IPS-NIHi11 (cell line): Measurements from ENCODE around the gene RGL1.

ENCODE experiments used
- DNase-seq: peaks from one replicate; pipeline ENCODE4 v3.0.0; 2012; ENCODE audit warnings: mixed read lengths, low spot score

The RGL1 gene

GRCh38 chr1:183821889-183822611, 17.1 kb downstream of the RGL1 start:
- DNase-seq = no peak

- DNase-seq = no peak
These were observed 19.4 kb downstream of the RGL1 start for GRCh38 chr1:183824291-183824690.

DNA sequence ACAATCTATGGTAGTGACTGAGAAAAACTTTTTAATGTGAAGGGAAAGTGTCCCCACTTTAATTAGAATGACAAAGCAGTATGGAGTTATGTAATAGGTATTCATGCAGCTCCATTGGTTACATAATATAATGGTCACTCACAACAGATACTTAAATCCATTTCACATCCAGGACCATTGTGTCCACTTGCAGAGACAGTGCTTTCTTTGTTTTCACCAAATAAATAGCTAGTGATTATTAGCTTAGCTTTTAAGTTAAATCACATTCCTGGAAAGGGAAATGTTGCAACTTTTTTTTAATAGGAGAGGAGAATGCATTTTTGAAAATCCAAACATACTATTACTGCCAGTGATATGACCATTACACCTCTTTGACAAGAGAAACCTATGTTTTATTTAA, 22.9 kb downstream of the RGL1 start:
- DNase-seq = no peak

DNA sequence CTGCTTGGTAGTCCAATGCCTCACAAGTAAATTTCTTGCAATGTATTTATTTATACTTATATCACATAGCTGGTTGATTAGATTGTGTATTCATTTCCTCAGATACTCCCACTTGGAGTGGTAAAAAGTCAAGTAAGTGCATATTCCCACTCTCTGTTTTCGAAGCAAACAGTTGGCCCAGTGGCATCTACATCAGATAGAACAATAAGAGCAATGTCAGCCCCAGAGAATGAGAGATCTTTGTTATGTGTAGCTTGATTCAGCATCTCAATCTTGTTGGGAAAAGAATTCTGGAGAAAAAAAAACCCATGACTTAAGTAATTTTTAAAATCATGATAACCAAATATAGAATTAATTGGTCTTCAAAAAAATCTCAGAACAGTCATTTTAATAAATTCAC, 25.5 kb downstream of the RGL1 start:
- DNase-seq = no peak

DNA sequence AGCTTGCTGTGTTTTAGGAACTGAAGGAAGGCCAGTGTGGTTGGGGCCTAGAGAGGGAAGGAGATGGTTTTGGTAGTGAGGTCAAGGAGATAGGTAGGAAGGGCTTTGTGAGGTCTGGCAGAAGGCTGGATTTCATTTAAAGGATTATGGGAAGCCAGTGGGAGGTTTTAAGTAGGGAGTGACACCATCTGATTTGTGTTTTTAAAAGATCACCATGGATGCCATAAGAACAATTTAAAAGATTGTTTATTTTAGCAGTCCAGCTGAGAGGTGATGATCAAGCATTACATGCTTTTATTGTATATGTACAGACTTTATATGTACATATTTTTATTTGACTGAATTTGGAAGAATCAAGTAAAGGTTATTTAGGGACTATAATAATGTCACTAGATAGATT, 26.4 kb downstream of the RGL1 start:
- DNase-seq = no peak

DNA sequence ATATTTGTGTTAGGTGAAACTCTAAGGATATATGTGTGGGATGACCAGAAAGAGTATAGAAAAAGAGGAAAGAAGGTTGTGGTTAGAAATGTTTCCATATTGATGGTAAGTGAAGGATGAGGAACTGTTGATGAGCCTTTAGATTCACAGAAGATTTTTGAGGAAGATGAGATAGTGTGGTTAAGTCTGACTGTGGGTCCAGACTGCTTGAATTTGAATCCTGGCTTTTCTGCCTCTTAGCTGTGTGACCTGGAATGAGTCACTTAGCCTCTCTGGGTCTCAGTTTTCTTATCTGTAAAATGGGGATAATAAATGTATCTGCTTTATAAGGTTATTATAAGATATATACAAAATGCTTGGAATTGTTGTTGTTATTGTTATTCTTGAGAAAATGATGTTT, 27.5 kb downstream of the RGL1 start:
- no peak for DNase-seq

DNA sequence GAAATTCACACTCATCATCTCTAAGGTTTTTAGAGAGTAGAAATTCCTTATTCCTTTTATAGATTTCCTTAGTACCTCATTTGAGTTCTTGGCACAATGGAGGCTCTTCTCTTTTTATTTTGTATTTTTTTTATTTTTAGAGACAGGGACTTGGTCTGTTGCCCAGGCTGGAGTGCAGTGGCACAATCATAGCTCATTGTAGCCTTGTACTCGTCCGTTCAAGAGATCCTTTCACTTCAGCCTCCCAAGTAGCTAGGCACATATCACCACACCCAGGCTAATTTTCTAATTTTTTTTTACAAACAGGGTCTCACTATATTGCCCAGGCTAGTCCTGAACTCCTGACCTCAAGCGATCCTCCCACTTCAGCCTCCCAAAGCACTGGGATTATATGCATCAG, 29.6 kb downstream of the RGL1 start:
- DNase-seq = no peak

GRCh38 chr1:183836598-183836997, 31.7 kb downstream of the RGL1 start:
- no peak for DNase-seq

DNA sequence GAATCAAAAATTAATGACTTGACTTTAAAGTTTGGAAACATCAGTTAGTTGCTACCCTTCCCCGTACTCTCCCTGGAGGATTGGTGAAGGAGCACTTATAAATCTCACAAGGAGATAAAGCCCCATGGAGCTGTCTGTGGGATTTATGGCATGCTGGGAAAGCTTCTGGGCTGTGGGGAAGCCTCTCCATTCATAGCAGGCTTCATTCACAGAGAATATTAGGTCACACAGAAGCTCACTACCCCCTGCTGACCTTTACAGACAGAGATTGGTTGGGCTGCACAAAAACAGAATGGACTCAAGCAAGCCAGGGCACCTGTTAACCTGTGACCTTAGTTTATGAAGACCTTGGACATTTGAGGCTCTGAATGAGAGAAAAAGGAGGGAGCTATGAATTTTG, 32.1 kb downstream of the RGL1 start:
- no peak for DNase-seq

DNA sequence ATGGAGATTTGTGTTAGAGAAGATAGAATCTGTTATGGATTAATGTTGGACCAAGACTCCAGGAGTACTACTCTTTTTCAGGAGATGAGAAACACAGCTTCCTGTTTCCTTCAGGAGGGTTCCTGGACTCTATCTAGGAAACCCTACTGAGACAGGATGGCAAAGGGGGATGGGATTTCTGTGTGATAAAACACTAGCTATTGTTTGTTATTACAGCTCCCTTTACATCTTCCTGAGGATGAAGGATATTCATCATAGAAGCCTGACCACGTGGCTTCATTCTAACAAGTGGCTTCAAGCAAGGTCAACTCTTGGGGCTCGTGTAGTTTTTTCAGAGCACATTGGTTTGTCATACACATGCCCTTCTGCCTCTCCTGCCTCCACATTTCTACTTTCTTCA, 33.3 kb downstream of the RGL1 start:
- no peak for DNase-seq

GRCh38 chr1:183840140-183840539, 35.2 kb downstream of the RGL1 start:
- no peak for DNase-seq

DNA sequence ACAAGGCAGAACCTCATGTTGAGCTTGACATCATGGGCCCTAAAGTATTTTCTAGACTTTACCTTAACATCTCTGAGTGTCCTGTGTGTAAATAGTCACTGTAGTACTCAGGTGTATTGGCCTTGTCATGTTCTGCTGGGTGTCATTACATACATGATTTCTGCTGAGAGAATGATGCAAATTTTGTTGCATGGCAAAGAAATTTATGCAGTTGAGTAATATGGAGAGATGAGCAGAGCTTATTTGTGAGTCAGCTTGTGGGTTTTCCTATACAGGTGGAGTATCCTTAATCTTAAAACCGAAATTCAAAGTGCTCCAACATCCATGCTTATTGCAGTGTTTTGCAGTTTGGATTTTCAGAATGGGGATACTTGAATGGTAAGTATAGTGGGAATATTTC, 36.6 kb downstream of the RGL1 start:
- DNase-seq = no peak

- DNase-seq = no peak
These were observed 37.3 kb downstream of the RGL1 start for GRCh38 chr1:183841950-183842794.

- DNase-seq = no peak
These were observed 37.9 kb downstream of the RGL1 start for GRCh38 chr1:183842795-183843144.

DNA sequence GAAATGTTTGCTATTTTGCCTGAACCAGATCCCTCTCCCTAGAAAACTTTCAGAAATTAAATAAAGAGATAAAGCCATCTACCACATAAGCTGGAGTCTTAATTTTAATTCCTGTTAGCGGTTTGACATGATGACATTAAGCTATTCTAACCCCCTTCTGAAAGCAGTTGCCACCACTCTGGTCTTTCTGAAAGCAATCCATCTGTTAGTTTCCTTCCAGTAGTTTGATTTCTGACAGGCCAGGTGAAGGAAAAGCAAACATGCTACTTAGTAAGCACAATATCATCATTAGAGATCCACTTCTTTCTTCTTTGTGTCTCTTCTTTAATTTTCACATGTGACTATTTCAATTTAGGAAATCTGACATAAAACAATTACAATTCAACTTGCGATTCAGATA, 39.9 kb downstream of the RGL1 start:
- DNase-seq = no peak

GRCh38 chr1:183845681-183846080, 40.8 kb downstream of the RGL1 start:
- no peak for DNase-seq

DNA sequence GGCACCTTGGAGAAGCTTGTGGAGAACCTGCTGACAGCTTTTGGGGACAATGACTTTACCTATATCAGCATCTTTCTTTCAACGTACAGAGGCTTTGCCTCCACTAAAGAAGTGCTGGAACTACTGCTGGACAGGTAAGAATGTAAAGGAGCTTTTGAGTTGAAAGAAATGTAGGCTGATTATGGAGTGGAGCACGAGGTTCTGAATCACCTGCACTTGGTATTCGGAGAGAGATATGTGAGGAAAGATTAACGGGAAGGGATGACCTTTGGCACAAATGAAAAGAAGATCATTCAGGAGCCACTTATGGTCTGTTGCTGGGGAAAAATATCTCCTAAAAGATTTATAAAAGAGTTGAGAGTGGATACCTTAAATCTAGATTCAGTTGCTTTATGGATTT, 42.7 kb downstream of the RGL1 start:
- no peak for DNase-seq

DNA sequence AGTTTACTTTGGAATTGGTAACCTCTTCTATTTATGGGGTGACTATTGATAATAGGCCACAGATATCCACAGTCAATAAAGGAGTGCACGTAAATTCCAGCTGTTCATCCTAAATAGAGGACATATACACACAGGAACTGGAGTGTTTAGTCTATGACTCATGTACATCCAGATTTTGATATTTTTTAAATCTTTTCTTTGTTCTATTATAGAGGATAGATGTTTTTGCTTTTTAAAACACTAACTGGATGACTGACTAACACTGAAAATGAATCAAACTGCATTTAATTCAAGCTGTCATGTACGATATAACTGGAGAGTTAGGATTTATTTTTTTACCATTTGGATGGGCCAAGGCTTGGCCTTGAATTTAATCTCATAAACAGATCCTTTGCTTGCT, 45.9 kb downstream of the RGL1 start:
- DNase-seq = no peak

DNA sequence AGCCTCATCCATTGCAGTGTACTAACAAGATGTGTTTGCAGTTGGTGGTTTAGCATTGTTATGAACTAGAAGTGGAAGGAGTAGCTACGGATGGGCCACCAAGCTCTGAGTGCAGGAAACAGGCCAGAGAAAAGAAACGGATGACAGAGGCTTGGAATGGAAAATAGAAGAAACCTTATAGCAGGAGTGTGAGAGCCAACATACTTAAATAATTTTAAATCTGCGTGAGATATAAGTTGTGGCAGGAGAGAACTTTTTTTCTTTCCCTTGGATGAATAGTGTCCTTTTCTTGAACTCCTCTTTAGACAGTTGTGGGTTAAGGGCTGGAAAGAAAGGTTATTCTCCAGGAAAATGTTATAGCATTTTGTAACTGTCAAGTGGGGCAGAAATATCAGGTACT, 54.2 kb downstream of the RGL1 start:
- no peak for DNase-seq

GRCh38 chr1:183859831-183860230, 54.9 kb downstream of the RGL1 start:
- no peak for DNase-seq

DNA sequence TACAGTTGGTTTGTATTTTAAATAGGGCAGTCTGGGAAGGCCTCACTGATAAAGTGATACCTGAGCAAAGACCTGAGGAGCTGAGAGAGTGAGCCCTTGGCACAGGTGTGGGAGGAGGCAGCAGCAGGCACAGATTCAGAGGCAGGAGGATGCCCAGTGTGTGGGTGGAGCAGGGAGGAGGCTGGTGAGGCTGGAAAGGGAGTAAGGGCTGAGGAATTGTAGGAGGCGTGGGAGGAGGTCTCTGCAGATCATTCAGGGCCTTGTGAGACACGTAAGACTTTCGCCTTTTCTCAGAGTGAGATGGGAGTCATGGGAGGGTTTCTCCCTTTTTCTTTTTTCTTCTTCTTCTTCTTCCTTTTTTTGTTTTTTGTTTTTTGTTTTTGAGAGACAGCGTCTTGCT, 58.0 kb downstream of the RGL1 start:
- no peak for DNase-seq

GRCh38 chr1:183863852-183864251, 58.9 kb downstream of the RGL1 start:
- no peak for DNase-seq

DNA sequence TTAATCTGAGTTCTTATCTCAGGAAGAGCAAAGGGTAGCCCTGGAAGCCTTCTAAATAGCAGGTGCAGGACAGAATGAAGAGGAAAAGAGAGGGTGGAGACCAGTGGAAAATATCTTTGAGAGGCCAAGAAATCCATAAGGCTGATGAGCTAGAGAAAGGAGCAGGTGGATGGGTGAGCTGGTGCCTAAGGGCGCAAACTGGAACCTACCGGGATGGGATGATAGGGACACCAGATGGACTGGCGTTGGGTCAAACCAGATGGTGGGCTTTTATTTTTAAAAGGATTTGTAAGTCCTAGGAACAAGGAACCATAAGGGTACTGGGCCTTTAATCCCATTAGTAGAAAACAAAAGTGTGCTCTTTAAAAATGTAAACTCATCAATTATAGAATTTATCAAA, 59.7 kb downstream of the RGL1 start:
- no peak for DNase-seq

DNA sequence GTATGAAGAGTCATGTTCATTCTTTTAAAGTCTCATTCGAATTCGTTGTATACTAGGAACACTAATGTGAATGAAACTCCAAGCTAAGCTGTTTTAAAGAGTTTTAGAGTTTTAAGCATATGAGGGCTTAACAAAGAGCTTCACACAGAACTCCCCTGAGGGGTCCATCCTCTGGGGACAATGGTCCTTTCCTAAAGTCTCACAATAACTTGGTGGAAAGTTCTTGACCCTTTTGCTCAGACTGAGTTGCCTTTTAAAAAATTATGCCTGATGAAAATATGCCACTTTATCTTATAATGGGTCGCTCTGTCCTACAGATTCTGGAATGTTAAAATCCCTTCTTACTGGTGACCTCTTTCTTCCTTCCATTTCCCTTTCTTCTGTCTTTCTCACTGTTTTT, 64.3 kb downstream of the RGL1 start:
- no peak for DNase-seq
